CD4-positive, alpha-beta T cell (primary cell): ENCODE data around the gene TMEM198. TPM values are rescaled to one million over a fixed set of nuclear protein-coding genes. Genes with fewer than 3 reads are reported as not detected.

Experiments used
- ATAC-seq: fragments of 200-7000 bp; cut with Tn5 transposase; one replicate; pipeline ENCODE4 v1.10.0; 2022; ENCODE audit warnings: mild to moderate bottlenecking; ENCODE audit not compliant: poor library complexity
- CTCF ChIA-PET: fragments of 350-600 bp; sonication (Branson Sonifier 250); formaldehyde crosslinking; loops from one replicate; lab custom pipeline; 2021; ENCODE audit warnings: antibody characterized with exemption, inconsistent platforms; lab: Charles Lee
- POLR2A ChIA-PET: fragments of 350-600 bp; sonication (Branson Sonifier 250); formaldehyde crosslinking; loops from one replicate; lab custom pipeline; 2021; ENCODE audit warnings: antibody characterized with exemption, inconsistent platforms; lab: Charles Lee
- DNase-seq, 14 experiments: peaks; one replicate each; pipeline ENCODE4 v3.0.0-alpha.2; 2013 to 2020; ENCODE audit warnings: mixed read lengths in 2 of 14
- H3K27ac ChIP-seq, 2 donors: one replicate each; pipeline versions ENCODE4 v1.5.1 to v1.7.0; 2013; ENCODE audit warnings: low read length in 2 of 2, low read depth in 1 of 2, mild to moderate bottlenecking in 1 of 2
- H3K27me3 ChIP-seq, 2 experiments: 1 replicate in 1 of 2; 2 replicates in 1 of 2; pipeline versions ENCODE4 v1.6.1 to v1.7.0; 2013; ENCODE audit warnings: low read length in 2 of 2, control low read depth in 1 of 2, mild to moderate bottlenecking in 1 of 2, moderate library complexity in 1 of 2; ENCODE audit not compliant: insufficient read depth in 2 of 2, control insufficient read depth in 1 of 2
- H3K36me3 ChIP-seq: one replicate; pipeline ENCODE4 v1.6.1; 2013; ENCODE audit warnings: low read length, control low read depth; ENCODE audit not compliant: insufficient read depth
- H3K4me1 ChIP-seq: one replicate; pipeline ENCODE4 v1.6.1; 2013; ENCODE audit warnings: low read length, control low read depth; ENCODE audit not compliant: insufficient read depth
- H3K4me3 ChIP-seq: one replicate; pipeline ENCODE4 v1.5.1; 2013; ENCODE audit warnings: mild to moderate bottlenecking, low read length, moderate library complexity
- H3K9me3 ChIP-seq, 2 experiments: 1 replicate in 1 of 2; 2 replicates in 1 of 2; pipeline versions ENCODE4 v1.6.1 to v1.7.0; 2013; ENCODE audit warnings: low read length in 2 of 2, mild to moderate bottlenecking in 2 of 2, control low read depth in 1 of 2, moderate library complexity in 1 of 2; ENCODE audit not compliant: control insufficient read depth in 1 of 2, insufficient read depth in 1 of 2
- H3K27ac Mint-ChIP-seq: one replicate; pipeline ENCODE4 v1.8.0; 2020; ENCODE audit warnings: mixed read lengths
- H3K27me3 Mint-ChIP-seq: one replicate; pipeline ENCODE4 v1.8.0; 2021; ENCODE audit warnings: mixed read lengths
- H3K36me3 Mint-ChIP-seq: one replicate; pipeline ENCODE4 v1.8.0; 2021; ENCODE audit warnings: low read depth, mixed read lengths
- H3K4me1 Mint-ChIP-seq: one replicate; pipeline ENCODE4 v1.8.0; 2021; ENCODE audit warnings: low read depth, mixed read lengths
- H3K4me3 Mint-ChIP-seq: one replicate; pipeline ENCODE4 v1.8.0; 2020; ENCODE audit warnings: mild to moderate bottlenecking, mixed read lengths
- H3K9me3 Mint-ChIP-seq: one replicate; pipeline ENCODE4 v1.8.0; 2020; ENCODE audit warnings: mixed read lengths
- intact Hi-C, 2 experiments: fragments of 100-400 bp; cut with DNase I in 1 of 2; cut with micrococcal nuclease in 1 of 2; formaldehyde crosslinking; loops; one replicate each; pipeline versions ENCODE4 v1.15.1 to v1.9.0; 2023 to 2025; cut with DNase I, micrococcal nuclease
- total RNA-seq, 174 experiments: library from RNA in 2 of 174; stranded (reverse) in 2 of 174; gene quantifications; one replicate each; pipeline ENCODE4 v1.2.3 and lab custom pipeline; 2021 to 2026
- TF ChIP-seq, protein P1 (sequence below): fragments of 200-600 bp; IDR thresholded peaks from one replicate; pipeline ENCODE4 v1.8.0; 2022; ENCODE audit warnings: antibody characterized with exemption, mild to moderate bottlenecking

TMEM198 gene
- total RNA-seq, 2 experiments from 2014 or later, result 0.47 to 0.91 TPM

GRCh38 chr2:219539926-219540678, 3.7 kb upstream of the TMEM198 start:
- peaks cover 32% of the 10 kb centered on the region for H3K4me1 ChIP-seq
- no peaks in the 10 kb centered on the region for H3K9me3 Mint-ChIP-seq
- peaks cover 9% of the 10 kb centered on the region for H3K27me3 Mint-ChIP-seq
- ChIA-PET POLR2A (no interaction called here), CTCF (interaction anchor here (0.9 to 4.5 kb wide), 6 partner anchors 10 to 152 kb away, joined by 3 to 27 read pairs (median 3); no protein-coding TSS in a partner anchor)
- ATAC-seq, result no peak
- no peak overlapping the region for H3K27ac Mint-ChIP-seq
- peak overlapping the region; percentile 48 for H3K4me3 Mint-ChIP-seq
- H3K27me3 ChIP-seq, result no peaks in the 10 kb centered on the region
- DNase-seq, result no peak
- H3K36me3 ChIP-seq, result no peaks in the 10 kb centered on the region
- H3K9me3 ChIP-seq, result no peaks in the 10 kb centered on the region
- TF ChIP-seq, protein P1, sequence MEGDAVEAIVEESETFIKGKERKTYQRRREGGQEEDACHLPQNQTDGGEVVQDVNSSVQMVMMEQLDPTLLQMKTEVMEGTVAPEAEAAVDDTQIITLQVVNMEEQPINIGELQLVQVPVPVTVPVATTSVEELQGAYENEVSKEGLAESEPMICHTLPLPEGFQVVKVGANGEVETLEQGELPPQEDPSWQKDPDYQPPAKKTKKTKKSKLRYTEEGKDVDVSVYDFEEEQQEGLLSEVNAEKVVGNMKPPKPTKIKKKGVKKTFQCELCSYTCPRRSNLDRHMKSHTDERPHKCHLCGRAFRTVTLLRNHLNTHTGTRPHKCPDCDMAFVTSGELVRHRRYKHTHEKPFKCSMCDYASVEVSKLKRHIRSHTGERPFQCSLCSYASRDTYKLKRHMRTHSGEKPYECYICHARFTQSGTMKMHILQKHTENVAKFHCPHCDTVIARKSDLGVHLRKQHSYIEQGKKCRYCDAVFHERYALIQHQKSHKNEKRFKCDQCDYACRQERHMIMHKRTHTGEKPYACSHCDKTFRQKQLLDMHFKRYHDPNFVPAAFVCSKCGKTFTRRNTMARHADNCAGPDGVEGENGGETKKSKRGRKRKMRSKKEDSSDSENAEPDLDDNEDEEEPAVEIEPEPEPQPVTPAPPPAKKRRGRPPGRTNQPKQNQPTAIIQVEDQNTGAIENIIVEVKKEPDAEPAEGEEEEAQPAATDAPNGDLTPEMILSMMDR, result no peak
- peaks cover 22% of the 10 kb centered on the region for H3K4me1 Mint-ChIP-seq
- no peak overlapping the region for H3K27ac ChIP-seq
- peaks cover 6% of the 10 kb centered on the region for H3K36me3 Mint-ChIP-seq
- H3K4me3 ChIP-seq, result no peak overlapping the region
- intact Hi-C loops, result loop anchor here in 1 of 2 experiments (2.0 to 10.0 kb wide), 7 partner anchors 21 to 975 kb away; partner anchors contain the start of genes CNOT9, DNPEP, USP37 and ZFAND2B

DNA sequence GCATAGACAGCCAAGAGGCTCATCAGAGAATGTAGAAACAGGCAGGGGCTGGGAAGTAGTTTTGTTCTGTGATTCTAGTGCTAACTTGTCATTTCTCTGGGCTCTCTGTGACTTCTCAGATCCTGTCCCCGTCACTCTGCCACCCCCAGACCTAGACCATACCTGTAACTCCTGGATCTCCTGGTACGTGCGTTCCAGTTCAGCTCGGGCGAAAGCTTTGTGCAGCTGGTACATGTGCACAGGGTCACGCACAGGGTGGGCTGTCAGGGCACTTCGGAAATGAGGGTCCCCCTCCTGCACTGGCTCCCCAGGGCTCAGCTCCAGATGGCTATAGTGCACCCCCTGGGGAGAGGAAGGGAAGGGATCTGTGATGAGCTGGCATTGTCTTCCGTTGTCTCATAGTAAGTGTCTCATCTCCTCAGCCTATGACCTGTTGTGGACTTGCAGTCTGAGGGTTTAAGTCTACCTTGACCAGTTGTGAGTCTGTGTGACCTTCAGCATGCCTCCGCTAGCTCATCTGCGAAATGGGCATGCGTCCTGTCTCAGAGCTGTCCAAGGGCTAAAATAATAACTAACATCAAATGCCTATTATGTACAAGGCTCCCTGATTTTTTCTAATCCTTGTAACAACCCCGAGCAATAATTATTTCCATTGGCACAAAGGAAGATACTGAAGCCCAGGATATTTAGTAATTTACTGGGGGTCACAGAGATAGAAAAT, 2.9 kb upstream of the TMEM198 start:
- CTCF ChIA-PET, result interaction anchor here (0.7 to 4.5 kb wide), 8 partner anchors 11 to 152 kb away, joined by 3 to 27 read pairs (median 3); no protein-coding TSS in a partner anchor
- Histone ChIP-seq H3K27ac (no peak overlapping the region), H3K9me3 (no peaks in the 10 kb centered on the region), H3K36me3 (no peaks in the 10 kb centered on the region), H3K27me3 (no peaks in the 10 kb centered on the region), H3K4me1 (peaks cover 32% of the 10 kb centered on the region), H3K4me3 (no peak overlapping the region)
- Mint-ChIP-seq H3K9me3 (no peaks in the 10 kb centered on the region), H3K4me3 (peak overlapping the region; percentile 86), H3K27me3 (peaks cover 3% of the 10 kb centered on the region), H3K27ac (no peak overlapping the region), H3K4me1 (peaks cover 22% of the 10 kb centered on the region), H3K36me3 (peaks cover 6% of the 10 kb centered on the region)
- TF ChIP-seq, protein P1, result no peak
- ATAC-seq (no peak), DNase-seq (no peak)
- POLR2A ChIA-PET, result interaction anchor here (0.7 kb wide), 1 partner anchor 19 kb away, joined by 3 read pairs; no protein-coding TSS in a partner anchor
- intact Hi-C loops, result loop anchor here (1.0 to 10.0 kb wide), 10 partner anchors 11 to 976 kb away; partner anchors contain the start of genes CNOT9 (in 1 of the 2), DNPEP (in 1 of the 2), USP37 (in 1 of the 2) and ZFAND2B (in 1 of the 2)

GRCh38 chr2:219541611-219542180, 2.1 kb upstream of the TMEM198 start:
- Histone ChIP-seq H3K4me3 (peak overlapping the region; percentile 56), H3K27ac (no peak overlapping the region), H3K27me3 (no peaks in the 10 kb centered on the region), H3K9me3 (no peaks in the 10 kb centered on the region), H3K36me3 (no peaks in the 10 kb centered on the region), H3K4me1 (peaks cover 32% of the 10 kb centered on the region)
- ATAC-seq, result peak; percentile 51
- H3K36me3 Mint-ChIP-seq, result peaks cover 6% of the 10 kb centered on the region
- H3K4me1 Mint-ChIP-seq, result peaks cover 22% of the 10 kb centered on the region
- DNase-seq, result peak; percentile 73 to 93 (median 84)
- intact Hi-C loops, result loop anchor here (1.0 to 10.0 kb wide), 11 partner anchors 11 to 977 kb away; partner anchors contain the start of genes CNOT9 (in 1 of the 2), DNPEP (in 1 of the 2), STK11IP (in 1 of the 2) and USP37 (in 1 of the 2)
- peak overlapping the region; percentile 86 for H3K4me3 Mint-ChIP-seq
- TF ChIP-seq, protein P1, result peak; percentile 100
- no peaks in the 10 kb centered on the region for H3K9me3 Mint-ChIP-seq
- H3K27me3 Mint-ChIP-seq, result no peaks in the 10 kb centered on the region
- ChIA-PET CTCF (interaction anchor here (0.7 to 4.5 kb wide), 10 partner anchors 10 to 138 kb away, joined by 3 to 27 read pairs (median 6); partner anchors contain the start of gene GMPPA), POLR2A (interaction anchor here (0.6 to 0.7 kb wide), 2 partner anchors 19 to 1821 kb away, joined by 3 read pairs; no protein-coding TSS in a partner anchor)
- no peak overlapping the region for H3K27ac Mint-ChIP-seq
